ENCODE measurements around the gene ARL16.
A peak's percentile ranks its signal among the peaks of the same experiment; 100 is the strongest.

The ARL16 gene

DNA sequence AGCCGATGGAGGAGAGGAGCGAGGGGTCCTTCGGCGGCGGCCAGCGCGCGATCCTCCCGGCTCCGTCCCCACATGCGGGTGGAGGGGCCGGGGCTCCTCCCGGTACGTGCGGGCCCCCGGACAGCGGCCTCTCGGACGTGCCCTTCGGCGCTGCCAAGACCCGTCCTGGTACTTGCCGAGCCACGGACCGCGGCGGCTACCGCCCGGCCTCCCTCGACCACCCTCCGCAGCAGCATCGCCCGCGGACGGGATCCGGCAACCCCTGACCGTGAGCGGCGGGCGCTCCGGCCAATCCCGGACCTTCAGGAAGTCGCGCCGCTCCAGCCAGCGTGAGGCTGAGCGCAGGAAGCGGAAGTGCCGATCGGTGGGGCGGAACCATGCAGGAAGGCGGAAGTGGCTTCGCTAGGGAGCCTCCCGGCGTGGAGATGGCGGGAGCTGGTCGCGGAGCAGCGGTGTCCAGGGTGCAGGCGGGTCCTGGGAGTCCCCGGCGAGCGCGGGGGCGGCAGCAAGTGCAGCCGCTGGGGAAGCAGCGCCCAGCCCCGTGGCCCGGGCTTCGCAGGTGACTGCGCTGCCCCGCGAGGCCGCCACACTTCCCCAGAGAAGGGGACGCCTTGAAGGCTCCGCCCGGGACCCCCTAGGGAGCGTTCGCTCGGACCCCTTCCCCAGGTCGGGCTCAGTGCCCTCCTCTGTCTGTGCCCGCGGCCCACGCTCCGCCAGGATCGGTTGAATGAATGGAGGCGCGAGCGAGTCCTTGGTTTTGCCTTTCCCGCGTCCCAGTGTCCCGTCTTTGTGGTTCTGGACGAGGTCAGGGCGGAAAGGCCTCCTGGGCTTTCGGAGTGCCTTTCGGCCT, 17.0 kb downstream of the ARL16 start, which contains the start of the genes CCDC137 and OXLD1:
Gene CCDC137, plus strand, starts transcription at position 396 of the 850 bp plus-strand sequence. Its CDS starts 30 bp downstream, at position 426.
Gene OXLD1, minus strand, starts transcription at position 264 of the 850 bp plus-strand sequence. Its CDS starts 28 bp downstream, at position 236.
- peak; percentile 83 to 97 (median 89) for DNase-seq

DNA sequence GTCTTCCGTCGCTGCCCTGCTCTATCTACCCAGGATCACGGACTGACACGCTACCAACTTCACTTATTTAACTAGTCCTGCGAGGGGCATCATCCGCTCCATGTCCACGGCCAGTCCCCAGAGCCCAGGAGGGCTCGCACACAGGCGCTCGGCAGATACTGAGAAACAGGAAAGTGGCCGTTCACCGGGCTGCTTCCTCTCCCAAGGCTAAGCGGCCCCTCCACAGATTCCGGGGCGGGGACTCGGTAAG, 17.6 kb downstream of the ARL16 start:
- peak in 2 of 5 experiments; percentile 21 to 51 for DNase-seq

GRCh38 chr17:81665205-81666091, 18.1 kb downstream of the ARL16 start:
- peak in 4 of 5 experiments; percentile 9 to 78 (median 34) for DNase-seq

GRCh38 chr17:81664051-81664470, 19.5 kb downstream of the ARL16 start:
- peak in 1 of 5 experiments; percentile 20 for DNase-seq

GRCh38 chr17:81662002-81662401, 21.6 kb downstream of the ARL16 start:
- DNase-seq = no peak

DNA sequence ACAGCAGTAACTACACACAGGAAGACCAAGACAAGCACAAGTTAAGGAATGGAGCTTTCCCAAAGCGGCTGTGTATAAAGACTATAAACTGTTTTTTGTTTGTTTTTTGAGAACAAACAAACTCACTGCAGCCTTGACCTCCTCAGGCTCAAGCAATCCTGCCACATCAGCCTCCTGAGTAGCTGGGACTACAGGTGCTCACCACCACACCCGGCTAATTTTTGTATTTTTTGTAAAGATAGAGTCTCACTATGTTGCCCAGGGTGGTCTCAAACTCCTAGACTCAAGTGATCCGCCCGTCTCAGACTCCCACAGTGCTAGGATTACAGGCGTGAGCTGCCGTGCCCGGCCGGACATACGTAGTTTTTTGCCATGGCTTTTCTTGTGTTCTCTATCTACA, 23.2 kb downstream of the ARL16 start:
- no peak for DNase-seq

- no peak for DNase-seq
Observed at GRCh38 chr17:81659038-81659437, 24.6 kb downstream of the ARL16 start.

- peak in 1 of 5 experiments; percentile 42 for DNase-seq
Observed at GRCh38 chr17:81656835-81657234, 26.8 kb downstream of the ARL16 start.

GRCh38 chr17:81656118-81656743, 27.4 kb downstream of the ARL16 start, which contains the start of gene PDE6G:
PDE6G (minus strand) TSS chr17:81656542; CDS start chr17:81653305, 3,237 bp downstream.
- DNase-seq = no peak

GRCh38 chr17:81655378-81656117, 28.0 kb downstream of the ARL16 start:
- DNase-seq = no peak

GRCh38 chr17:81652906-81653771, 30.5 kb downstream of the ARL16 start:
- peak in 1 of 5 experiments; percentile 27 for DNase-seq

DNA sequence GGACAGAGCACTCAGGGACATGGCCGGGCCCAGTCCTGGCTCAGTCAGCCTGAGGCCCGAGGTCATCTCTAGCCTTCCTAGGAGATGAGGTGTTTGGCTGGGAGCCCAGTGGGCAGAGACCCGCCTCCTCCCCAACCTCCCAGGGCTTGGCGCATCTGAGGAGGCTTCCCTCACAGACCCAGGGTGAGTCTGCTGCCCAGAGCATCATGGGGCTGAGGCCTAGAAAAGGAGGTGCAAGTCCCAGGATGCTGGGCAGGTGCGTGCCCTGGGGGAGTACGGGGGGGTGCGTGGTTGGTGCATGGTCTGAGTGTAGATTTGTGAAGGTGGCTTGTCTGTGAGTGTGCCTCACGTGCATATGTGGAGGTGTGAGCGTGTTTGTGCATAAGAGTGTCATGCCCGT, 31.9 kb downstream of the ARL16 start:
- DNase-seq = no peak

GRCh38 chr17:81650951-81651350, 32.6 kb downstream of the ARL16 start:
- DNase-seq = no peak

GRCh38 chr17:81648707-81649085, 34.9 kb downstream of the ARL16 start:
- no peak for DNase-seq

DNA sequence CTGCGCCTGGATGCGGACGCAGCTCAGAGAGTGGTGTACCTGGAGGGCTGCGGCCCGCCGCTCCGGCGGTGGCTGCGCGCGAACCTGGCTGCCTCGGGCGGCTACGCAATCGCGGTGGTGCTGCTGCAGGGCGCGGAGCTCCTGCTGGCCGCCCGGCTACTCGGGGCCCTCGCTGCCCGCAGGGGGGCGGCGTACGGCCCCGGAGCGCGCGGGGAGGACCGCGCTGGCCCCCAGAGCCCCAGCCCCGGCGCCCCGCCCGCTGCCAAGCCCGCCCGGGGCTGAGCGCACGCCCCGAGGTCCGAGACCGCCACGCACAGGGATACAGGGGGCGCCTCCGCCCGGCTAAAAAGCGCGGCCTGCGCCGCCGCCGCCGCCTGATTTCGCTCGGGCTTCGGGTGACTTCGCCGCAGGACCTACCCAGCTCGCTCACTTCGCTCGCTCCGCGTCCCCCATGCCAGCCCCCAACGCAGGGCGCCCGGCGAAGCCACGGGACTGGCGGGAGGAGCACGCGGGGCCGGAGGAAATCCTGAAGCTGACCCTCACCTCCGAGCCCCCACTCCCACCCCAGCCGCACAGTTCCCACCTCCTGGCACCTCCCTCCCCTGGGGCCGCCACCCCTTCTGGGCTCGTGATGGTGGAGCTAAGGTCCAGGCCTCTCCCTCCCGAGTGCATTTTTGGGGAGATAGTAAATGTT, 35.4 kb downstream of the ARL16 start:
- DNase-seq = no peak

GRCh38 chr17:81647640-81648012, 36.0 kb downstream of the ARL16 start:
- no peak for DNase-seq

DNA sequence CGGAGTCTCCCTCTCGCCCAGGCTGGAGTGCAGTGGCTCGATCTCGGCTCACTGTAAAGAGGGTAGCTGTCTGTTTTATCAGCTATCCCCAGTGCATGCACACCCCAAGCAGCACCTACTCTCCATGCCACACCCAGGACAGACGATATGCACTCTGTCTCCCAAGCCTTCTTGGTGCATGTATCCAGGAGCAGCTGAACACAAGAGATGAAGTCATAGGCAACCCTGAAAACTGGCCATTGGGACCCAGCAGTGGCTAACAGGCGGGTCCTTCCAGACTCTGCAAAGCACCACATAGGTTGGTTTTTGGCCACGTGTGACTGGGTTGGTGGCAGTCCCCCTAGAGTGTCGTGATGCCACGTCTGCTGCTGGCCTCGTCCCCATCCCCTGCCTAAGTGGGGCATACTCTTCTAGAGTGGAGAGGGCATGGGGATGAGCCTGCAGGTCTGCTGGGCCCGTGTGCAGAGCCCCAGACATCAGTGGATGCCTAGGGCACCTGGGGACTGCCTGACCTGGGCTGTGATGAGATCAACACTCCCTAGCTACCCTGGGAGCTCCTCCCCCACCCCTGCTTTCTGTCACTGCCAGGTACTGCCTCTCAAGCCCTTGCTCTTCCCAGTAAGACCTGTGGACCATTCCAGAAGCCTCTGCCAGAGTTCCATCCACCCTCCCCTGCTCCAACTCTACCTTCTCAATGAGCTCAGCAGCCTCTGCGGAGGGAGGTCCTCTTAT, 36.6 kb downstream of the ARL16 start:
- no peak for DNase-seq

DNA sequence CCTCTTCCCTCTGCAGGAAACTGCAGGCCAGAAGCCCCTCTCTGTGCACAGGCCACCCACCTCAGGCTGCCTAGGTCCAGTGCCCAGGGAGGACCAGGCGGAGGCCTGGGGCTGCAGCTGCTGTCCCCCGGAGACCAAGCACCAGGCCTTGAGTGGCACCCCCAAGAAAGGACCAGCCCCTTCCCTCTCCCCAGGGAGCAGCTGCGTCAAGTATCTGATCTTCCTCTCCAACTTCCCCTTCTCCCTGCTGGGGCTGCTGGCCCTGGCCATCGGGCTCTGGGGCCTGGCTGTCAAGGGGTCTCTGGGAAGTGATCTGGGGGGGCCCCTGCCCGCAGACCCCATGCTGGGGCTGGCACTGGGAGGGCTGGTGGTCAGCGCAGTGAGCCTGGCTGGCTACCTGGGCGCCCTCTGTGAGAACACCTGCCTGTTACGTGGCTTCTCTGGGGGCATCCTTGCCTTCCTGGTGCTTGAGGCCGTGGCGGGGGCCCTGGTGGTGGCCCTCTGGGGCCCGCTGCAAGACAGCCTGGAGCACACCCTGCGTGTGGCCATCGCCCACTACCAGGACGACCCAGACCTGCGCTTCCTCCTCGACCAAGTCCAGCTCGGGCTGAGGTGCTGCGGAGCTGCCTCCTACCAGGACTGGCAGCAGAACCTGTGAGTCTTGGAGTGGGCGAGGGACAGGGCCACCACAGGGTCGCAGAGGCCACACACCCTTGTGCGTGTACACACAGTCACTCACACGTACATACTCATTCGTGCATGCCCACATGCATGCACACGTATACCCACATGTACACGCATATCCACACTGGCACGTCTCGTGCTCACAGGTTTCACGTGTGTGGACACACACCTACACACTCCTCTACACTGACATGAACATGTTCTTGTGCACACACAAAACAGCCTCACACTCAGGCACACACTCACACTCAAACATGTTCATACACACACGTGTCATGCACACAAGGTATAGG, 38.3 kb downstream of the ARL16 start:
- no peak for DNase-seq

DNA sequence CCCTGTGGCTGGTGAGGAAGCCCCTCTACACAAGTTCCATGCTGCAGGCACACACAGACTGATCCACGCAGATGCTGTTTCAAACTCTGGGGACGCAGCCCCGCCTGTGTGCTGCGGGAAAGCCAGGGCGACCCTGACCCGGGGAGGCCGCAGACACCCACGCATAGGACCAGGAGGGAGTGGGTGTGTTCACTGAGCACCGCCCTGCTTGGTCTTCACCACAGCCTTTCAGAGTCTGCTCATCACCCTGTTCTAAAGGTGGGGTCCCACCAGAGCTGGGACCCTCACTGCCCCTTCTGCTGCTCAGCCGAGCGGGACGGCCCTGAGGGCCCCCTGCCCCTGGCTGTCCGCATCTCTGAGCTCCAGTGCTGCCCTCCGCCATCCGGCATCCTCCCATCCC, 39.1 kb downstream of the ARL16 start:
- no peak for DNase-seq

Measured in T-helper 2 cell (primary cell).